CD4-positive, alpha-beta T cell treated with Interleukin-21 for 1 hour (primary cell): ENCODE results near the gene UBALD1.
"Not testable (repeated sequence)": the region's sequence is repeated elsewhere in the genome, so short reads cannot be mapped to it uniquely, and the experiment has no call there.

Experiments used
- DNase-seq: peaks from one replicate; pipeline ENCODE4 v3.0.0-alpha.2; 2020

Gene UBALD1

GRCh38 chr16:4591706-4592470 lies 22.8 kb downstream of the UBALD1 start:
- no peak for DNase-seq

GRCh38 chr16:4591191-4591590 lies 23.5 kb downstream of the UBALD1 start:
- no peak for DNase-seq

GRCh38 chr16:4588961-4589360 lies 25.7 kb downstream of the UBALD1 start:
- no peak for DNase-seq

GRCh38 chr16:4588386-4588785 lies 26.3 kb downstream of the UBALD1 start:
- no peak for DNase-seq

- no peak for DNase-seq
These were observed 28.4 kb downstream of the UBALD1 start for GRCh38 chr16:4586291-4586690.

GRCh38 chr16:4583906-4584305 lies 30.8 kb downstream of the UBALD1 start:
- DNase-seq: no peak

- no peak for DNase-seq
These were observed 34.4 kb downstream of the UBALD1 start for GRCh38 chr16:4580250-4580649.

- no peak for DNase-seq
These were observed 35.6 kb downstream of the UBALD1 start for GRCh38 chr16:4578961-4579530.

GRCh38 chr16:4576008-4576407 lies 38.7 kb downstream of the UBALD1 start:
- no peak for DNase-seq

GRCh38 chr16:4574919-4575705 lies 39.6 kb downstream of the UBALD1 start:
- DNase-seq: no peak

- DNase-seq: not testable (repeated sequence)
These were observed 40.8 kb downstream of the UBALD1 start for GRCh38 chr16:4573926-4574325.

GRCh38 chr16:4572715-4573114 lies 42.0 kb downstream of the UBALD1 start:
- DNase-seq: no peak

- DNase-seq: no peak
These were observed 43.9 kb downstream of the UBALD1 start for GRCh38 chr16:4570688-4571321.

GRCh38 chr16:4570086-4570485 lies 44.6 kb downstream of the UBALD1 start:
- no peak for DNase-seq

- no peak for DNase-seq
These were observed 48.5 kb downstream of the UBALD1 start for GRCh38 chr16:4566144-4566543.

- no peak for DNase-seq
These were observed 49.9 kb downstream of the UBALD1 start for GRCh38 chr16:4564661-4565267.

- no peak for DNase-seq
These were observed 53.1 kb downstream of the UBALD1 start for GRCh38 chr16:4561596-4561995.
